GM12878 (cell line): ENCODE measurements around the gene INF2.

Experiments used
- ATF2 ChIP-seq: IDR thresholded peaks from 2 replicates; pipeline ENCODE4 v1.6.1; 2012; ENCODE audit warnings: low read length, inconsistent platforms
- CTCF ChIP-seq, 3 experiments: IDR thresholded peaks in 2 of 3; conservative IDR thresholded peaks in 1 of 3; 2 replicates each; pipeline ENCODE4 v1.5.1; 2011; ENCODE audit warnings: low read depth in 3 of 3, low read length in 3 of 3, mild to moderate bottlenecking in 3 of 3, control low read depth in 2 of 3, moderate library complexity in 2 of 3, inconsistent platforms in 1 of 3, mixed read lengths in 1 of 3; ENCODE audit not compliant: control insufficient read depth in 2 of 3, insufficient read depth in 1 of 3; ENCODE audit errors: extremely low read depth in 1 of 3
- CUX1 ChIP-seq: IDR thresholded peaks from 2 replicates; pipeline ENCODE4 v1.6.1; 2012; ENCODE audit warnings: improper control_type of control experiment, low read depth, low read length; ENCODE audit not compliant: insufficient replicate concordance
- HDAC6 ChIP-seq: fragments of 200-600 bp; sonication (generic); IDR thresholded peaks from one replicate; pipeline ENCODE4 v1.8.0; 2017; ENCODE audit warnings: antibody characterized with exemption; ENCODE audit not compliant: unreplicated experiment
- MLLT1 ChIP-seq: fragments of 450-650 bp; IDR thresholded peaks from 2 replicates; pipeline ENCODE4 v1.6.1; 2016; ENCODE audit warnings: mild to moderate bottlenecking
- REST ChIP-seq: IDR thresholded peaks from 2 replicates; pipeline ENCODE4 v1.6.1; 2012; ENCODE audit warnings: mild to moderate bottlenecking, low read depth, low read length
- TBL1XR1 ChIP-seq: IDR thresholded peaks from 2 replicates; pipeline ENCODE4 v1.6.1; 2012; ENCODE audit warnings: low read depth, low read length, improper control_type of control experiment

GRCh38 chr14:104665114-104665656 is 24.2 kb upstream of the INF2 start:
- TF ChIP-seq CUX1 (no peak), TBL1XR1 (no peak), ATF2 (no peak), CTCF (IDR thresholded peaks at IDR 0.05 in 2 of 3, conservative IDR thresholded peaks at IDR 0.05 in 1 of 3; ENCODE audit: control insufficient read depth in 2 of 3, extremely low read depth in 1 of 3, insufficient read depth in 1 of 3, low read depth in 3 of 3, low read length in 3 of 3) (no peak), MLLT1 (no peak), HDAC6 (no peak), REST (no peak)
